Measurements from ENCODE around the gene SNRPE.
"Not testable (repeated sequence)": the region's sequence is repeated elsewhere in the genome, so short reads cannot be mapped to it uniquely, and the experiment has no call there.

SNRPE gene

GRCh38 chr1:203861379-203862184, at the start of gene SNRPE:
SNRPE (plus strand) TSS chr1:203861599; CDS start chr1:203861660, 61 bp downstream.
- peak; percentile 99 for DNase-seq

GRCh38 chr1:203813581-203814341, 47.6 kb upstream of the SNRPE start:
- DNase-seq, result no peak

GRCh38 chr1:203818399-203818798, 43.0 kb upstream of the SNRPE start:
- no peak for DNase-seq

GRCh38 chr1:203823306-203823705, 38.1 kb upstream of the SNRPE start:
- DNase-seq, result no peak

- DNase-seq, result no peak
Measured at GRCh38 chr1:203826175-203826574, 35.2 kb upstream of the SNRPE start.

- no peak for DNase-seq
Measured at GRCh38 chr1:203828002-203828401, 33.4 kb upstream of the SNRPE start.

GRCh38 chr1:203828503-203828902, 32.9 kb upstream of the SNRPE start:
- no peak for DNase-seq

- DNase-seq, result not testable (repeated sequence)
Measured at GRCh38 chr1:203829247-203829646, 32.2 kb upstream of the SNRPE start.

GRCh38 chr1:203835476-203835875, 25.9 kb upstream of the SNRPE start:
- DNase-seq, result no peak

- DNase-seq, result no peak
Measured at GRCh38 chr1:203839081-203839480, 22.3 kb upstream of the SNRPE start.

- DNase-seq, result no peak
Measured at GRCh38 chr1:203840208-203840808, 21.1 kb upstream of the SNRPE start.

- DNase-seq, result no peak
Measured at GRCh38 chr1:203842559-203842876, 18.9 kb upstream of the SNRPE start.

- no peak for DNase-seq
Measured at GRCh38 chr1:203843435-203843834, 18.0 kb upstream of the SNRPE start.

GRCh38 chr1:203853112-203853511, 8.3 kb upstream of the SNRPE start:
- DNase-seq, result not testable (repeated sequence)

- DNase-seq, result no peak
Measured at GRCh38 chr1:203858055-203858454, 3.3 kb upstream of the SNRPE start.

- no peak for DNase-seq
Measured at GRCh38 chr1:203858975-203859374, 2.4 kb upstream of the SNRPE start.

- no peak for DNase-seq
Measured at GRCh38 chr1:203860396-203861025, 888 bp upstream of the SNRPE start.

GRCh38 chr1:203867802-203868201, 6.4 kb downstream of the SNRPE start:
- no peak for DNase-seq

- DNase-seq, result no peak
Measured at GRCh38 chr1:203870245-203870644, 8.8 kb downstream of the SNRPE start.

GRCh38 chr1:203871114-203871880, 9.9 kb downstream of the SNRPE start:
- DNase-seq, result no peak

GRCh38 chr1:203873094-203873493, 11.7 kb downstream of the SNRPE start:
- DNase-seq, result no peak

GRCh38 chr1:203878422-203878821, 17.0 kb downstream of the SNRPE start:
- no peak for DNase-seq

GRCh38 chr1:203880606-203881005, 19.2 kb downstream of the SNRPE start:
- DNase-seq, result no peak

Data from activated effector memory CD4-positive, alpha-beta T cell treated with anti-CD3 and anti-CD28 coated beads, Interleukin-2, amount 50 U/mL, for 16 hours (primary cell).